NCI-H446 treated with DMSO at 0.1 percent for 48 hours (cell line): ENCODE measurements around the gene RGL3.
"Not testable (repeated sequence)": the region's sequence is repeated elsewhere in the genome, so short reads cannot be mapped to it uniquely, and the experiment has no call there.

ENCODE experiments used
- DNase-seq: peaks from one replicate; lab custom pipeline; 2025; lab: John Stamatoyannopoulos, UW

RGL3 gene

DNA sequence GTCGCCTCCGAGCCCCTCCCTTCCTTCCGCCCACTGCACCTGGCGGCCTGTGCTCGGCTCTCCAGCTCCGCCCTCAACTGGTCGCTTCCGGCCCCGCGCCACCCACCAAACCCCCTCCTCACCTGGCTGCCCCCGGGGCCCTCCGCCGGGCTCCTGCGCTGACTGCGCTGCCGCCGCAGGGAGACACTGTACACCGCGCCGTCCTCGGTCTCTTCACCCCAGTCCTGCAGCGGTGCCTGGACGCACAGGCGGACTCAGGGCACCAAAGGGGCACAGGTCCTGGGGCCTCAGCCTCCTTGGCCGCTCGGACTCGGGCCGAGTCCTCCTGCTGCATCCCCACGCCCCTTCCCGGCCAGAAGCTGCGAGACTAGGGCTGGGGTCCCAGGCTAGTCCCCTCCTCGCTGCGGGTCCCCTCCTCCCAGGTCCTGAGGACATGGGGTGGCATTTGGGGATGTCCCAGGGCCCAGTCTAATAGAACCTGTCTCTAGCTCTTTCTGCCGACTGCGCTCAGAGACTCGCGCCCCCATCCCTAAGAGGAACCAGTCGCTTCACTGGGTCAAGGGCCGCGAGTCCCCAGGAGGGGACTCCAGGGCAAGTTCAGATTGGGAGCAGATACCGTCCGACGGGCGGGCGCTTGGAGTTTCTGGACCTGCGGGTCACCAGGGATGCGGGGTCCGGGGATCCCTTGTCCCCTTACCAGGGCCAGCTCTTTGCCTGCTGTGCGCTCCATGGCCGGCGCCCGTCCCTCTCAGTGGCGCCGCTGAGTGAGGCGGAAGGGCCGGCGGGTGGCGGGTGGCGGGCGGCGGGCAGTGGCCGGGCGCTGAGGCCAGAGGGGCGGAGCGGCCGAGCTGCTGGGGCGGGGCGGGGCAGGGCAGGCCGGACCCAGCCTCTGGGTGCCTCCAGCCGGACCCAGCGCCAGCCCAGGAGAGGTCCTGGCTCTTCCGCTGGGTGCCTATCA, at the start of gene RGL3:
Gene RGL3, minus strand, starts transcription at position 766 of the 958 bp plus-strand sequence. Its CDS starts 36 bp downstream, at position 730.
- no peak for DNase-seq

- DNase-seq: not testable (repeated sequence)
These were observed 49.2 kb upstream of the RGL3 start for GRCh38 chr19:11468266-11468845.

DNA sequence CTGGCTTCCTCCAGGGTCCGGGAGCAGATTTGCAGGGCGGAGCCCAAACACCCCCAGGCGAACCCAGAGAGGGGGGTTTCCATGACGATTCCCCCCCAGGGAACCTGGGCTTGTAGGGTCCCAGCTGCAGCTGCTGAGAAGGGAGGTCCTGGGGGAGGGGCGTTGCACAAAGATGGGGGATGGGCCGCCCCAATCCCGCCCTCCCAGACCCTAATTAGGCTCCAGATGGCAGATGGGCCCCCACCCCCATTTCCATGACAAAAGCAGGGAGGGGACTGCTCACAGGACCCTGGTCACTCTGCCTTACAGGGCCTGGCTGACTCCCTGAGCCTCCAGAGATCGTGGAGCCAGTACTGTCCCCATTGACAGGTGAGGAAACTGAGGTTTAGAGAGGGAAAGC, 46.5 kb upstream of the RGL3 start:
- no peak for DNase-seq

DNA sequence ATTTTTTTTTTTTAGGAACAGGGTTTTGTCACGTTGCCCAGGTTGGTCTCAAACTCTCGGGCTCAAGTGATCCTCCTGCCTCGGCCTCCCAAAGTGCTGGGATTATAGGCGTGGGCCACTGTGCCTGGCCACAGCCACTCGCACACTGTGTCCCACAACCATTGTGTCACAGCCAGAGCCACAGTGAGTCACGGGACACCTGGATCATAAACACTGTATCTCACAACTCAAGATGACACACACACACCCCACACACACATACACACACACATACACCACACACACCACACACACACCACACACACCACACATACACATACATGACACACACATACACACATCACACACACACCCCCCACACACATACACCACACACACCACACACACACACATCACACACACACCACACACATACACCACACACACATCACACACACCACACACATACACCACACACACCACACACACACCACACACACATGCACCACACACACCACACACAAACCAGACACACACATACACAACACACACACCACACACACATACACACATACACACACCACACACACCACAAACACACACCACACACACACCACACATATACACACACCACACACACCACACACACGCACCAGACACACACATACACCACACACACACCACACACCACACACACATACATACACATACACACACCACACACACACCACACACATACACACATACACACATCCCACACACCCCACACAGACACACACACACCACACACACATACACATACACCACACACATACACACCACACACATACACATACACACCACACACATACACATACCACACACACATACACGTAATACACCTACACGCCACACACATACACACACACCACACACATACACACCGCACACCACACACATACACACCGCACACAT, 45.5 kb upstream of the RGL3 start:
- DNase-seq: no peak

GRCh38 chr19:11463391-11463790, 44.3 kb upstream of the RGL3 start:
- no peak for DNase-seq

GRCh38 chr19:11461453-11461852, 42.3 kb upstream of the RGL3 start:
- DNase-seq: no peak

DNA sequence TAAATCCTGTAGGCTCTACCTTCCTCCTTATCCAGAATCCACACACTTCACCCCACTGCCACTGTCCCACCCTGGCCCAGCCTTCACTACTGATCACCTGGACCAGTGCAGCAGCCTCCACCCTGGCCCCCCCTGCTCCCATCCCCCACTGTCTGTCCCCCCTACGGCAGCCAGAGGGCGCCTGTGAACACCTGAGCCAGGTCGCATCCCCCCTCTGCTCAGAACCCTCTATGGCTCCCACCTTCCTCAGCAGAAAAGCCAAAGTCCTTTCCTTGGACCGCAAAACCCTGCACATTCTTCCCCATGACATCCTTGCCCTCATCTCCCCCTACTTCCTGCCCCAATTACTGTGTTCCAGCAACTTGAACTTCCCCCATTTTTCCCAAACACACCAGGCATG, 41.1 kb upstream of the RGL3 start:
- DNase-seq: no peak

DNA sequence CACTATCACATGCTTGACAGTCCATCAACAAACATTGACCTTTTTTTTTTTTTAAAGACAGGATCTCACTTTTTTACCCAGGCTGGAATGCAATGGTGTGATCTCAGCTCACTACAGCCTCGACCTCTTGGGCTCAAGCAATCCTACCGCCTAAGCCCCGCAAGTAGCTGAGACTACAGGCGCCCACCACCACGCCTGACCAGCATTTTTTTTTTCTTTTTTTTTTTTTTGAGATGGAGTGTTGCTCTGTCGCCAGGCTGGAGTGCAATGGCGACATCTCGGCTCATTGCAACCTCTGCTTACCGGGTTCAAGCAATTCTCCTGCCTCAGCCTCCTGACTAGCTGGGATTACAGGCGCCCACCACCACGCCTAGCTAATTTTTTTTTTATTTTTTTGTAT, 39.8 kb upstream of the RGL3 start:
- not testable (repeated sequence) for DNase-seq

GRCh38 chr19:11458236-11458900, 39.3 kb upstream of the RGL3 start:
- DNase-seq: no peak

DNA sequence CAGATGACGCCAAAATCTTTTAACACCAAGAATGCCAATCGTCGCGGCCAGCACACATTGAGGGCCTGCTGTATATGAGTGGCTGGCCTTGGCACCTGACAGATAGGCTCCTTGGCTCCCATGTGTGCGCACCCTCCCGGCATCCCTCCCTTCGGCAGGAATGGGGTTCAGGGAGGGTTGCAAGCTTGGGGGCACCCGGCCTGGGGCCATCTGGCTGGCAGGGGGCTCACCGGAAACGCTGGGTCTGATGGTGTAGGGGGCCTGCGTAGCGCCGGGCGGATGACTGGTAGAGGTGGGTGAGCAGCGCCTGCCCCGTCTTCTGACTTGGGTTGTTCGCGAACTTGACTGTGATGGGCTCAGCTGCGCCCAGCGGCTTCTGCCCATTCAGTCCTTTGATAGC, 38.7 kb upstream of the RGL3 start:
- DNase-seq: no peak

- no peak for DNase-seq
These were observed 38.0 kb upstream of the RGL3 start for GRCh38 chr19:11457115-11457514.

- DNase-seq: no peak
These were observed 37.5 kb upstream of the RGL3 start for GRCh38 chr19:11456659-11457058.

DNA sequence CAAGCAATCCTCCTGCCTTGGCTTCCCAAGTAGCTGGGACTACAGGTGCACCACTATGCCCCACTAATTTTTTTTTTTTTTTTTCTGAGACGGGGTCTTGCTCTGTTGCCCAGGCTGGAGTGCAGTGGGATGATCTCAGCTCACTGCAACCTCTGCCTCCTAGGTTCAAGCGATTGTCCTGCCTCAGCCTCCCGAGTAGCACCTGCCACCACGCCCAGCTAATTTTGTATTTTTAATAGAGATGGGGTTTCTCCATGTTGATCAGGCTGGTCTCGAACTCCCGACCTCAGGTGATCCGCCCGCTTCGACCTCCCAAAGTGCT, 36.1 kb upstream of the RGL3 start:
- not testable (repeated sequence) for DNase-seq

GRCh38 chr19:11453468-11454341, 34.6 kb upstream of the RGL3 start:
- no peak for DNase-seq

GRCh38 chr19:11452620-11453310, 33.7 kb upstream of the RGL3 start:
- no peak for DNase-seq

DNA sequence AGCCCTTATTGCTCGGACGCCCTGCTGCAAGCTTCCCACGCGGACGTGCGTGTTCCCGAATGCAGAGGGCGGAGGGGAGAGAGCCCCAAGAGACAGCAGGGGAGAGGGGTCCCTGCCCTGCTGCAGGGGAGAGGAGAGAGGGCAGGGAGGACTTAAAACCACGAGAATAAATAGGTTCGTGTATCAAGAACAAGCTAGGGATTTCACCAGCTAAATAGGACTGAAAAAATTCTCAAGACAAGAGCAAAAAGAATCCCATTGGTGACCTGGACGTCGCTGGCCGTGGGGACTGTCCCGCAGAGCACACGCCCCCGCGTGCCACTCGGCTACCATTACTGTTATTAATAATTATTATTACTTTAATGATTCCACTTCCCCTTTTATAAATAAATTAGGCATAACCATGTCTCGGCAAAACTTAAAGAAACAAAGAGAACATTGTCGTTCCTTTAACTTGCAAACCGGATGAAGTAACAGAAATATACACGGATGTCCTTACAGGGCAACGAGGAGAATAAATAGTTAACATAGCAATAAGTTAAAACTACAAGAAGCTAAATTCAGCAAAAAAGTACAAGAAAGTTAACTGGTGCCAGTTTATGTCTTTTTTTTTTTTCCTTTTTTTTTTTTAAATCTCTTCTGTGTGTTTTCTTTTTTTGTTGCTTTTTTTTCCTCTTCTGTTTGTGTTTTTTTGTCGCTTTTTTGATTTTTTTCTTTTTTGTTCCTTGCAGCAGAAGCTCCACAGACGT, 32.9 kb upstream of the RGL3 start:
- no peak for DNase-seq

GRCh38 chr19:11451327-11451870, 32.3 kb upstream of the RGL3 start:
- DNase-seq: no peak

DNA sequence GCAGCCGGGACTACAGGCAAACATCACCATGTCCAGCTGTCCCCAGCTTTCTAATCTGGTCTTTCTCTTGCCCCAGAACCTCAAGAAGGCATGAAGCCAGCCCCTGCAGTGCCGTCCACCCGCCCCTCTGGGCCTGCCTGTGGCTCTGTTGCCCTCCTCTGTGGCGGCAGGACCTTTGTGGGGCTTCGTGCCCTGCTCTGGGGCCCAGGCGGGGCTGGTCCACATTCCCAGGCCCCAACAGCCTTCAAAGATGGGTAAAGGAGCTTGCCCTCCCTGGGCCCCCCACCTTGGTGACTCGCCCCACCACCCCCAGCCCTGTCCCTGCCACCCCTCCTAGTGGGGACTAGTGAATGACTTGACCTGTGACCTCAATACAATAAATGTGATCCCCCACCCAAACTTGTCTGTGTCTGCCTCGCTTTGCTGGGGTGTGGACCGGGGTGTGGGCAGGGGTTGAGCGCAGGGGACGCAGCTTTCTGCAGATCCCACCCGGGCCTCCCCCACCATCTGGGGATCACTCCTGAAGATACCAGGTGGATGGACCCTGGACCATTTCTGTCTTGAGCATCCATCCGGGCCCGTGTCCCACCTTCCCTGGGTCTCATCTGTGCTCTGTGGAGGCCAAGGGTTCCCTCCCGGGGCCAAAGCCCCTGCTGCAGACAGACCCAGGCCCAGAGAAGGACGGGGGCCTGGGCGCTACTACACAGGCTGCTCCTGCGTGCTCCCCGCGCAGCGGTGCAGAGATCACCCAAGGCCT, 31.6 kb upstream of the RGL3 start:
- no peak for DNase-seq
